BLaER1 (cell line): ENCODE results near the gene GAREM1.
"Not testable (repeated sequence)": the region's sequence is repeated elsewhere in the genome, so short reads cannot be mapped to it uniquely, and the experiment has no call there.

Source experiments
- H3K27ac ChIP-seq: shearing (Covaris generic); formaldehyde crosslinking; 2 replicates; pipeline ENCODE4 v1.8.1; 2022
- H3K27me3 ChIP-seq: shearing (Covaris generic); formaldehyde crosslinking; 2 replicates; pipeline ENCODE4 v1.8.1; 2022
- H3K36me3 ChIP-seq: shearing (Covaris generic); formaldehyde crosslinking; 2 replicates; pipeline ENCODE4 v1.8.1; 2022
- H3K4me1 ChIP-seq: shearing (Covaris generic); formaldehyde crosslinking; 2 replicates; pipeline ENCODE4 v1.8.1; 2022
- H3K4me2 ChIP-seq: shearing (Covaris generic); formaldehyde crosslinking; 2 replicates; pipeline ENCODE4 v1.8.1; 2022
- H3K4me3 ChIP-seq: shearing (Covaris generic); formaldehyde crosslinking; 2 replicates; pipeline ENCODE4 v1.8.1; 2022
- H3K9ac ChIP-seq: shearing (Covaris generic); formaldehyde crosslinking; 2 replicates; pipeline ENCODE4 v1.8.1; 2022
- H3K9me3 ChIP-seq: shearing (Covaris generic); formaldehyde crosslinking; 2 replicates; pipeline ENCODE4 v1.8.1; 2022
- H4K20me1 ChIP-seq: shearing (Covaris generic); formaldehyde crosslinking; 2 replicates; pipeline ENCODE4 v1.8.1; 2022
- Cebpa-rat ChIP-seq: shearing (Covaris generic); IDR thresholded peaks from 2 replicates; pipeline ENCODE4 v1.8.1; 2022

The GAREM1 gene

DNA sequence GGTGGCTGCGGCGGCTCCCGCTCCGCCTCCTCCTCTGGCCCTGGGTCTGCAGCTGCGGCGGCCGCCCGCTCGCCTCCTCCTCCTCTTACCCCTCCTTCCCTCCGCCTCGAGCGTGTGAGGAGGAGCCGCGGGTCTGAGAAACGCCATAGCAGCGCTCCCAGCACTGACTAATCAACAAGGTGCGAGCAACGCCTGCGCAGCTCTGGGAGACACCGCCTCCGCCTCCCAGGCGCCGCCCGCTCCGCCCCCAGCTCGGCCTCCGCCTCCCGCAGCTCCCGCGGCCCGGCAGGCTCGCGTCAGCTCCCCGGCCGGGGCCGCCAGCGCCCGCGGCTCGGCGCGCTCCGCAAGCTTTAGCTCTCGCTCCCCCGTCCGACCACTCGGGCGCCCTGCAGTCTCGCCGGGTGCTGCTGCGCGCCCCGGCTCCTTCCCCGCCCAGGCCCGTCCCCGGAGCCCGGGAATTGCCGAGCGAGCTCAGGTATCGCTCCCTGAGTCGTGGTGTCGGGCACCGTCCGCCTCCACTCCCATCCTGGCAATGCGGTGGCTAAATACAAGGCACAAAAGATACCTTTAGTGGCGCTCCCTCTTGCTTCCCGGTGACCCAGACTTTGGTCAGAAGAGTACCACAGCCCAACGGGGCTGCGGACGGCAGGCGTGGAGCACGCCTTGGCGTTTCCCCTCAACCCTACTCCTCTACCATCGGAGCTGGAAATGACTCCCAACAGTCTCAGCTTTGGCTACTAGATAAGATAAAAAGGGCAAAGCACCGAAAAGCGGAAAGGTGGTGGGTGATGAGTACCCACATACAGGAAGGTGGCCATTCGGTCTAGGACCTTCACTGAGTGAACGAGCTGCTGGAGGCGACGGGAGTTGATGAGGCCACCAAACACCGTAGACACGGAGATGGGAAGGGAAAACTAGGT is at the start of gene GAREM1:
Gene GAREM1 (minus strand): TSS at position 169 of the 920 bp plus-strand sequence. CDS start 454 bp downstream, outside the sequence.
- Histone ChIP-seq H3K36me3 (no peaks in the 10 kb centered on the region), H3K4me2 (peak within 1 kb of the TSS; percentile 85), H3K4me1 (peaks cover 20% of the 10 kb centered on the region), H3K27me3 (peaks cover 10% of the 10 kb centered on the region), H3K4me3 (peak within 1 kb of the TSS; percentile 91), H4K20me1 (no peaks in the 10 kb centered on the region), H3K27ac (peak within 1 kb of the TSS; percentile 75), H3K9ac (peak within 1 kb of the TSS; percentile 80), H3K9me3 (no peaks in the 10 kb centered on the region)
- no peak for TF ChIP-seq Cebpa-rat

DNA sequence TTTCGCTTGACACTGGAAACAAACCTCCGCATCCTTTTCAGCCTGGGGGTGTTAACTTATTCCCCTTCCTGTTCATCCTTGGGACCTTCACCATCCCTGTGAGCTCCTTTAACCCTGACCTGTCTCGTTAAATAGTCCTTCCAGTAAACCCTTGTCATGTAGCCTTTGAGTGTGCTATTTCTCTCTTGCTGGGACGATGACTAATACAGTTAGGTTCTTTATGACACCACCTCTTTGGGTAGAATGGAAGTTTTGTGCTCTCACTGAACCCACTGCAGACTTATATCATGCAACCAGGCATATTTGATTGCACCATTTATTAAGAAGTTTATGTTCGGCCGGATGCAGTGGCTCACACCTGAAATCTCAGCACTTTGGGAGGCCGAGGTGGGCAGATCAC is 40.5 kb upstream of the GAREM1 start:
- Histone ChIP-seq H3K9ac (no peak overlapping the region), H3K9me3 (no peaks in the 10 kb centered on the region), H3K4me1 (peaks cover 8% of the 10 kb centered on the region), H3K4me3 (no peak overlapping the region), H3K27me3 (no peaks in the 10 kb centered on the region), H3K27ac (no peak overlapping the region), H4K20me1 (no peaks in the 10 kb centered on the region), H3K4me2 (no peak overlapping the region), H3K36me3 (no peaks in the 10 kb centered on the region)
- no peak for TF ChIP-seq Cebpa-rat

DNA sequence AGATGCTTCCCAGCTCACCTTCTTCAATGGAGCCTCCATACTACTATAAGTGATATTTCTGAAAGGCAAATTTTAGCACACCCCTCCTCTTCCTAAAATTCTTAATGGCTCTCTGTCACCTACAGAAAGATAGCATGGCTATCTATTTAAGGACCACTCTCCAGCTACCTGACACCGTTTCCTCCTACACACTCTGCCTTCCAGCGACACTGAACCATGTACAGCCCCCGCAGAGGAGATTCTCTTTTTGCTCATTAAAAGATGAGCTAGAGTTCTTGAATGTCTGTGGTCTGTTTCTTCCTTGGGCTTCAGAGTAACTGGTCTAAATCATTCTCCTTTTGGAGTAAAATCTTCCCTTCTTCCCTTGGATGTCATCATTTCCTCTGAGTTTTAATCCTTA is 38.4 kb upstream of the GAREM1 start:
- Histone ChIP-seq H3K27me3 (no peaks in the 10 kb centered on the region), H3K4me2 (no peak overlapping the region), H3K36me3 (no peaks in the 10 kb centered on the region), H3K4me1 (peaks cover 8% of the 10 kb centered on the region), H4K20me1 (no peaks in the 10 kb centered on the region), H3K9me3 (no peaks in the 10 kb centered on the region), H3K9ac (no peak overlapping the region), H3K4me3 (no peak overlapping the region), H3K27ac (no peak overlapping the region)
- TF ChIP-seq Cebpa-rat = no peak

DNA sequence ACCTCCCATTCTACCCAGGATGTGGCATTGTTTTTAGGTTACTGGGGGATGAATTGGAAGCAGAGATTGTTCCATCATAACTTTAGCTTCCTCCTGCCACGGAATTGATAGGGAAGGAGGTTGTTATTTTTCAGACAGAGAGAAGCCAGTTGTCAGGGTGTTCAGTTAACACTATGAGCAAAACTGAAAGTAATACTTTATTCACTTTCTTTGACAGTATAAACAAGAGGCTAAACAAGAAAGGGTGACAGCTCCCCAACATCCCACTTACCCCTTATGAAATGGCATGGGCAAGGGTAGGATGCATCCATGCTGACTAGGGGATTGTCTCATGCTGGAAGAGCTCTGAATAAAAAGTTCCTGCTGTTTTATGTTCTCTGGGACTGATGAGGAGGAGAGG is 36.4 kb upstream of the GAREM1 start:
- no peak overlapping the region for H3K4me3 ChIP-seq
- TF ChIP-seq Cebpa-rat = no peak
- H3K9me3 ChIP-seq = no peaks in the 10 kb centered on the region
- no peaks in the 10 kb centered on the region for H3K4me1 ChIP-seq
- H3K9ac ChIP-seq = no peak overlapping the region
- no peak overlapping the region for H3K27ac ChIP-seq
- H3K4me2 ChIP-seq = no peak overlapping the region
- H4K20me1 ChIP-seq = no peaks in the 10 kb centered on the region
- H3K36me3 ChIP-seq = no peaks in the 10 kb centered on the region
- H3K27me3 ChIP-seq = no peaks in the 10 kb centered on the region

DNA sequence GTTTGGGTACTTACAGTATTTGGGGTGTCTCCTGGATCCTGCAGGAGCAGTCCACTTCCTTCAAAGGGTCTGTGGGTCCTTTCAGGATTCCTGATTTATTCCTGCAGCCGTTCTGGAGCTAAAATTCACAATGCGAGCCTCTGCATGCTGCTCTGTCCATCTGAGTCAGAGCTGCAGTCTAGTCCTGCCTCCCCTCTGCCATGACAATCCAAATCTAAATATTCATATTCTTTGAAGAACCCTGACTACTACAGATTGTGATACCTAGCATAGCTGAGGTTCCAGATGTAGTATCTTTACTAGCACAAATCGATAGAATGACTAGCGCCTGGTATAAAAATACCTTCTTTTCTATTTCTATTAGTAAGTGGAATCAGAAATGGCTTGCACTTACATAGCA is 31.3 kb upstream of the GAREM1 start:
- no peaks in the 10 kb centered on the region; the same call in 1 of the 2 replicates for H3K9me3 ChIP-seq
- H3K4me1 ChIP-seq = no peaks in the 10 kb centered on the region
- no peak overlapping the region for H3K4me3 ChIP-seq
- no peaks in the 10 kb centered on the region for H4K20me1 ChIP-seq
- H3K4me2 ChIP-seq = no peak overlapping the region
- TF ChIP-seq Cebpa-rat = no peak
- no peaks in the 10 kb centered on the region for H3K36me3 ChIP-seq
- H3K27me3 ChIP-seq = no peaks in the 10 kb centered on the region
- no peak overlapping the region for H3K9ac ChIP-seq
- H3K27ac ChIP-seq = no peak overlapping the region

DNA sequence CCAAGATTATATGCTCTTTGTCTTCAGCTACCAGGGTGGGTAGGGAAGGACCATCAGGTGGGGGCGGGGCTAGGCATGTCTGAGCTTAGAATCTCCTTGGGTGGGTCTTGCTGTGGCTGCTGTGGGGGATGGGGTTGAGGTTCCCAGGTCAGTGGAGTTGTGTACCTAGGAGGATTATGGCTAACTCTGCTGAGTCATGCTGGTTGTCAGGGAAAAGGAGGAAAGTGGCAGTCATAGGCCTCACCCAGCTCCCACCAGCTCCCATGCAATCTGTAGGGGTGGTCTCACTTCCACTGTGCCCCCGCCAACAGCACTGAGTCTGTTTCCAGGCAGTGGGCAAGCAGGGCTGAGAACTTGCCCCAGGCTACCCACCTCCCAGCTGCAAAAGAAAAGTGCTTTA is 30.6 kb upstream of the GAREM1 start:
- not testable (repeated sequence) for H3K27me3 ChIP-seq

DNA sequence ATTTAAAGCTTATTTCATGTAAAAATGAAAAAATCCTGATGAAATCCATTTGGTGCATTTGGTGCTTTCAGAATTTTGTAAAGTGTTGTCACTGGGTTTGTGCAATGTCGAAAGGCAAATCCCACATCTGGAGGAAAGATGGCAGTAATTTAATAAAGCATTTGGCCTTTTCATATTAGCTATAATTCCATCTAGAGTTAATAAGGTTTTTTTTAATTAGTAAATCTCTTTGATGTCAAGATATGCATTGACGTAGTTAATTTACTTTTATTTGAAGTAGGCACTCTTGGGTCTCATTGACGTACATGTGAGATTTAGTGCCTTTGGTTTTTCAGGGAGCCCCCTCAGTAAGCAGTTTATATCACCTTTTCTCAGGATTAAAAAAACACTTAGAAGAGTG is 12.3 kb upstream of the GAREM1 start:
- Histone ChIP-seq H4K20me1 (no peaks in the 10 kb centered on the region), H3K27me3 (no peaks in the 10 kb centered on the region), H3K9me3 (no peaks in the 10 kb centered on the region), H3K36me3 (no peaks in the 10 kb centered on the region), H3K4me1 (no peaks in the 10 kb centered on the region), H3K4me2 (no peak overlapping the region), H3K27ac (no peak overlapping the region), H3K9ac (no peak overlapping the region), H3K4me3 (no peak overlapping the region)
- no peak for TF ChIP-seq Cebpa-rat

More for the DNA sequence above, 30.6 kb upstream of the GAREM1 start:
- not testable (repeated sequence) for H3K4me2 ChIP-seq, H3K36me3 ChIP-seq, H3K4me3 ChIP-seq, H3K9me3 ChIP-seq, H3K9ac ChIP-seq, H3K27ac ChIP-seq, H3K4me1 ChIP-seq, H4K20me1 ChIP-seq

DNA sequence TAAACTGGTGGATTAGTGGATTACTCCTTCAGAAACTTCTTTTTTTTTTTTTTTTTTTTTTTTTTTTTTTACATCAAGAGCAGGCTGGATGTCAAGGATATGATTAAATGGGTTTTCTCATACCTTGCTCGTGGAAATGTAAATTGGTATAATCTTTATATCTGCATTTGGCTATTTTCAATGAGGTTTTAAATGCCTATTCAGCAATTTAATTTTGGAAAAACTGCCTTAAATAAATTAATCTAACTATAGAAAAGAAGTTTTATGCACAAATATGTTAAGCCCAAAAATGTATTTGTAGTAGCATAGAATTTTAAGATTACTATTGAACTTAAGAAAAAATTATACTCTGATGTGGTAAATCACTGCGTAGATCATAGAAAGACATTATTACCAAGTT is 11.4 kb upstream of the GAREM1 start:
- Histone ChIP-seq H4K20me1 (no peaks in the 10 kb centered on the region), H3K9me3 (no peaks in the 10 kb centered on the region), H3K4me3 (no peak overlapping the region), H3K4me2 (no peak overlapping the region), H3K27me3 (no peaks in the 10 kb centered on the region), H3K36me3 (no peaks in the 10 kb centered on the region), H3K27ac (no peak overlapping the region), H3K4me1 (no peaks in the 10 kb centered on the region), H3K9ac (no peak overlapping the region)
- TF ChIP-seq Cebpa-rat = no peak

DNA sequence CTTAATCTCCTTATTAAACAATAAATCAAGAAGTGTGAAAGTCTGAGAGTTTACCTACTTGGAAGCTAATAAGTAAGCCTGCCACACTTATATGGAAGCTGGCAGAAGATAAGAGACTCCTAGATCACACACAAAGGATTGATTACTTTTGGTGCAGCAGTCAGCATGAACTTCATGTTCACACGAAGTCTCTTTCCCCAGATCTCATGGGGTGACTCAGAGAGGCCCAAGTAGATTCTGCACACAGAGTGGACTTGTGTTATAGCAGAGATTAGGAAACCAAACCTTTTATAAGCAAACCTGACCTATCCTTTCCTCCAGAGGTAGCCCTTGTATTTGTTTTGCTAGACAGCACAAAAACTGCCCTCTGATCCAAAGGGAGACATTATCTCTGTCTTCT is 9.9 kb upstream of the GAREM1 start:
- Histone ChIP-seq H3K27ac (no peak overlapping the region), H3K36me3 (no peaks in the 10 kb centered on the region), H3K9ac (no peak overlapping the region), H3K4me2 (no peak overlapping the region), H4K20me1 (no peaks in the 10 kb centered on the region), H3K4me3 (no peak overlapping the region), H3K4me1 (no peaks in the 10 kb centered on the region), H3K27me3 (no peaks in the 10 kb centered on the region), H3K9me3 (no peaks in the 10 kb centered on the region)
- TF ChIP-seq Cebpa-rat = no peak

DNA sequence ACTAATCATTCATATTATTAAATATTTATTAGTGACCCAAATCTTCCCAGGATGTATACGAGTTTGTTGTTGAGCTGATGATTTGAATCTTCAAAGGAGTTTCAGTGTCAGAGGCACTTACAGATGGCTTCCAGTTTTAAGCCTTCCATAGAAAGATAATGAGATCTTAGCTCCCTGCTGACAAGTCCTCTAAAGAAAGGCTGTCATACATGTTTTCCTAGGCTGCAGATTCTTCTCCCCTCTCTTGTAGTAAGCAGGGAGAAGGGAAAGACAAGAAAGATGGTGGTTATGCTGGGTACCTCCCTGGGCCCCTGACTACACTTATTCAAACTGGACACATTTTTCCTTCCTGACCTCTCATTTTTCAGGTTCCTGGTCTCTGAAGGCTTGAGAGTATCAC is 8.1 kb upstream of the GAREM1 start:
- H3K4me3 ChIP-seq = no peak overlapping the region
- H3K27ac ChIP-seq = no peak overlapping the region
- no peaks in the 10 kb centered on the region for H4K20me1 ChIP-seq
- H3K9ac ChIP-seq = no peak overlapping the region
- no peak overlapping the region for H3K4me2 ChIP-seq
- no peaks in the 10 kb centered on the region for H3K27me3 ChIP-seq
- no peaks in the 10 kb centered on the region for H3K4me1 ChIP-seq
- H3K36me3 ChIP-seq = no peaks in the 10 kb centered on the region
- H3K9me3 ChIP-seq = no peaks in the 10 kb centered on the region
- TF ChIP-seq Cebpa-rat = no peak
